PFSK-1 (cell line): ENCODE results near the gene FHL1.

Experiments used
- FOXP2 ChIP-seq: optimal IDR thresholded peaks from 2 replicates; pipeline ENCODE3; 2011; ENCODE audit warnings: borderline replicate concordance, control low read depth, inconsistent platforms; ENCODE audit not compliant: insufficient read depth; ENCODE audit errors: extremely low read length, extremely low read depth
- POLR2AphosphoS5 ChIP-seq: IDR thresholded peaks from 2 replicates; pipeline ENCODE4 v1.6.1; 2012; ENCODE audit warnings: low read depth, mild to moderate bottlenecking, control low read depth, low read length, moderate library complexity
- REST ChIP-seq, 2 experiments: IDR thresholded peaks; 2 replicates each; pipeline versions ENCODE4 v1.6.1 to v1.8.0; 2011 to 2012; ENCODE audit warnings: low read depth in 2 of 2, low read length in 2 of 2, control low read depth in 1 of 2, inconsistent platforms in 1 of 2, mild to moderate bottlenecking in 1 of 2, moderate library complexity in 1 of 2; ENCODE audit not compliant: insufficient read depth in 1 of 2
- SIN3A ChIP-seq: IDR thresholded peaks from 2 replicates; pipeline ENCODE4 v1.6.1; 2012; ENCODE audit warnings: mild to moderate bottlenecking, low read length, moderate library complexity, borderline replicate concordance; ENCODE audit not compliant: insufficient read depth
- TAF1 ChIP-seq: IDR thresholded peaks from 2 replicates; pipeline ENCODE4 v1.6.1; 2012; ENCODE audit warnings: low read length, control low read depth, borderline replicate concordance; ENCODE audit not compliant: insufficient read depth

The FHL1 gene

GRCh38 chrX:136166221-136166855 lies 19.0 kb downstream of the FHL1 start:
- TF ChIP-seq SIN3A (no peak), REST (IDR thresholded peaks at IDR 0.05; ENCODE audit: insufficient read depth in 1 of 2, low read depth in 2 of 2, low read length in 2 of 2) (no peak), POLR2AphosphoS5 (no peak), TAF1 (no peak), FOXP2 (no peak)

- TF ChIP-seq SIN3A = no peak
- no peak for TF ChIP-seq REST (IDR thresholded peaks at IDR 0.05; ENCODE audit: insufficient read depth in 1 of 2, low read depth in 2 of 2, low read length in 2 of 2)
- TF ChIP-seq POLR2AphosphoS5 = no peak
- TF ChIP-seq TAF1 = no peak
- no peak for TF ChIP-seq FOXP2
These were observed 21.8 kb downstream of the FHL1 start for GRCh38 chrX:136168929-136169735.

GRCh38 chrX:136170139-136170800 lies 22.9 kb downstream of the FHL1 start:
- TF ChIP-seq POLR2AphosphoS5 (no peak), REST (IDR thresholded peaks at IDR 0.05; ENCODE audit: insufficient read depth in 1 of 2, low read depth in 2 of 2, low read length in 2 of 2) (no peak), TAF1 (no peak), FOXP2 (no peak), SIN3A (no peak)

GRCh38 chrX:136171420-136171819 lies 24.1 kb downstream of the FHL1 start:
- no peak for TF ChIP-seq FOXP2
- no peak for TF ChIP-seq TAF1
- TF ChIP-seq REST (IDR thresholded peaks at IDR 0.05; ENCODE audit: insufficient read depth in 1 of 2, low read depth in 2 of 2, low read length in 2 of 2) = no peak
- TF ChIP-seq POLR2AphosphoS5 = no peak
- TF ChIP-seq SIN3A = no peak
